ENCODE data around the gene SERTAD3.

SERTAD3 gene

DNA sequence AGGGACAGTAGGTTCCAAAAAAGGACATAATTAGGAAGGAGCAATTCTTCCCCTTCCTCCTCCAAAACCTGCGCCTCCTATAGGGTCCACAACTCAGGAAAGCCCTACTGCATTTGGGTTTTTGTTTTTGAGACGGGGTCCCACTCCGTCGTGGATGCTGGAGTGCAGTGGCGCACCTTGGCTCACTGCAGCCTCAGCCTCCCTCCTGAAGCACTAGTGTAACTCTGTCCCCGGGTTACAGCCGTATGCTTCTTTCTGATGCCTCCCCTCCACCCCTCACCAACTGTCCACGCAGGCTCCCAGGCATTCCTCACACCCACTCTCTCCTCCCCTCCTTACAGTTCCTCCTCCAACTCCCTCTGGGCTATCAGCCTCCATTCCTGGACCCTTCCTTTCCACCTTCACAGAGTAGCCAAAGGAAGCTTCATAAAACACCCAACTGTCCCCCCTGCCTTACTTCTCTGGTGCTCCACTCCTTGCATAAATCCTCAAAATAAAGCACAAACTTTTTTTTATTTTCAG is 2.2 kb upstream of the SERTAD3 start:
- H3K4me3 ChIP-seq (ENCODE audit: low read depth, low read length) = no peak overlapping the region
- DNase-seq (ENCODE audit: low read depth, low spot score) = no peak
- in situ Hi-C loops (cut with HindIII; ENCODE audit: low sequenced_read_pairs) = no loop called here
- TF ChIP-seq, protein P1, sequence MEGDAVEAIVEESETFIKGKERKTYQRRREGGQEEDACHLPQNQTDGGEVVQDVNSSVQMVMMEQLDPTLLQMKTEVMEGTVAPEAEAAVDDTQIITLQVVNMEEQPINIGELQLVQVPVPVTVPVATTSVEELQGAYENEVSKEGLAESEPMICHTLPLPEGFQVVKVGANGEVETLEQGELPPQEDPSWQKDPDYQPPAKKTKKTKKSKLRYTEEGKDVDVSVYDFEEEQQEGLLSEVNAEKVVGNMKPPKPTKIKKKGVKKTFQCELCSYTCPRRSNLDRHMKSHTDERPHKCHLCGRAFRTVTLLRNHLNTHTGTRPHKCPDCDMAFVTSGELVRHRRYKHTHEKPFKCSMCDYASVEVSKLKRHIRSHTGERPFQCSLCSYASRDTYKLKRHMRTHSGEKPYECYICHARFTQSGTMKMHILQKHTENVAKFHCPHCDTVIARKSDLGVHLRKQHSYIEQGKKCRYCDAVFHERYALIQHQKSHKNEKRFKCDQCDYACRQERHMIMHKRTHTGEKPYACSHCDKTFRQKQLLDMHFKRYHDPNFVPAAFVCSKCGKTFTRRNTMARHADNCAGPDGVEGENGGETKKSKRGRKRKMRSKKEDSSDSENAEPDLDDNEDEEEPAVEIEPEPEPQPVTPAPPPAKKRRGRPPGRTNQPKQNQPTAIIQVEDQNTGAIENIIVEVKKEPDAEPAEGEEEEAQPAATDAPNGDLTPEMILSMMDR (IDR thresholded peaks at IDR 0.05; ENCODE audit: low read depth, low read length) = no peak

DNA sequence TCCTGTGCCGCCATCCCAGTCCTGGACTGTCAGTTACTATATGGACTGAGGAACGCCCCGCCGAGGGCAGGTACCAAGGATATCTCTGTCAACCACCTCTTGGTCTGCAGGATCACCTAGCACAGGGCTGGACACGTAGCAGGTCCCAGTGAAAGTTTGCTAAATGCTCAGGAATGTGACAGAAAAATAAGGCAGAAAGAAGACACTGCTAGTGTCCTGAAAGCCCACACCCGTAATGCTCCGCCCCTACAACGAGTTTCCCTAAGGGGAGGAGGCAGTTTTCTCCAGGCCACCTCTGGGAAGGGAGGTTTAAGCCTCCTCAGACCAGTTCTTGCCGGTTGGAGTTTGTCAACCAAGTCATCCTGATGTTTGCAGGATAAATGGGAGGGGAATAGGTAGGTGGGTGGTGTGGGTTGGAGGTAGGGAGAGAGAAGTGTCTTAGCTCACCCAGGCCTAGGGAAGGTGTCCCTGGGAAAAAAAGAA is 1.7 kb upstream of the SERTAD3 start:
- H3K4me3 ChIP-seq (ENCODE audit: low read depth, low read length) = no peak overlapping the region
- in situ Hi-C loops (cut with HindIII; ENCODE audit: low sequenced_read_pairs) = no loop called here
- TF ChIP-seq, protein P1 (IDR thresholded peaks at IDR 0.05; ENCODE audit: low read depth, low read length) = no peak
- DNase-seq (ENCODE audit: low read depth, low spot score) = no peak

DNA sequence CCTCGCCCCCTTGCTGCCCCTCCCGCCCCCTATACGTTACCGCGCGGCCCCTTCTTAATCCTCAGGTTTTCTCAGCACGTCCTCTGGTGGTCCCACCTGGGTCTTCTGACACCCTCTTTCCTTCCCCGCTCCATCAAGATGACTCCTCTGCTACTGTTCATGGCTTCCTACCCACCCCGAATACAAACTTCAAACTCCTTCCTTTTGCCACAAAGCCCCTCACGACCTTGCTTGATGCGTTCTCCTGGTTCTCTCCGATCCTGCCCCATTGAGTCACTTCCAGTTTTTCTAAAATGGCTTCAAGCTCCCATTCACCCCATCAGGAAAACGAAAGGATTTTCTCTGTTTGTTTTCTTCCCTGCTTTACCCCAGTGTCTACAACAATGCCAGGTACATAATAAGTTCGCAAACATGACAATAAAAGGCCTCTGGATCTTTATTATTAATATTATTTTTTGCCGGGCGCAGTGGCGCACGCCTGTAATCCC is 734 bp upstream of the SERTAD3 start:
- peak overlapping the region; percentile 100 for H3K4me3 ChIP-seq (ENCODE audit: low read depth, low read length)
- TF ChIP-seq, protein P1 (IDR thresholded peaks at IDR 0.05; ENCODE audit: low read depth, low read length) = peak; percentile 35
- in situ Hi-C loops (cut with HindIII; ENCODE audit: low sequenced_read_pairs) = no loop called here
- DNase-seq (ENCODE audit: low read depth, low spot score) = no peak

DNA sequence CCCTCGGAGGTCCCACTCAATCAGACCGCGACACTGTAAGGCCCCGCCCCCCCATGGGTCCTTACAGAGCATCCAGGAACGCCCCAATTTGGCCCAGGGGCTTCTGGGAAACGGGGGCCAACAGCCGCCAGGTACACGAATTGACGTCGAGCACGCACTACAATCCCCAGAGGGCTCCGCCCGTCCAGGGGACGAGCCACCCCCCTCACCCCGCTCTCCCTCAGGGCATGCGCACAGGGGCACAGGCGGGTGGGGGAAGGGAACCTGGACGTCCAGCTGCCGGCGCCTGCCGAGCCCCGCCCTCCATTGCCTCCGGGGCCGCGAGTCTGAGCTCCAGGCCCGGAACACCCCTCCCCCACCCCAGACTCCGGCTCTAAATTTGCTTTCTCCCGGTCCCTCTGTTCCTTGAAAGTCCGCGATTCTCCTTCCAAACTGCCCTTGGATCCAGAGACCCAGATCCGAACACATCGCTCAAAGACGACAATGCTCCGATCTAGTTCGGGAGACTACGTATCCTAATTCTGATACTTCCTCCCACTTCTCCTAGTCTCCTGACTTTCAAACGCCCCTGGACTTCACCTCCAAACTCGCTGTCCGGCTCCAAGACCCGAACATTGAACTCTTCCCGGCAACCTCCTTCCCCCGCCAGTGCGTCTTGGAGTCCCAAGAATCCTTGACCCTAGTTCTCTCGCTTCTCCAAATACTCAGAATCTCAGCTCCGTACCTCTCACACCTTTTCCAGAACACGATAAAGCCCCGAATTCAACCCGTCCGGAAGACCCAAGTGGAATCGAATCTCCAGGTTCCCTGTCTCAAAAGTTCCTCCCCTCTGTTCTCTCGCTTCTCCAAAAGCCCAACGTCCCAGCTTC is 770 bp downstream of the SERTAD3 start:
- TF ChIP-seq, protein P1 (IDR thresholded peaks at IDR 0.05; ENCODE audit: low read depth, low read length) = no peak
- peak; percentile 100 for DNase-seq (ENCODE audit: low read depth, low spot score)
- in situ Hi-C loops (cut with HindIII; ENCODE audit: low sequenced_read_pairs) = no loop called here

DNA sequence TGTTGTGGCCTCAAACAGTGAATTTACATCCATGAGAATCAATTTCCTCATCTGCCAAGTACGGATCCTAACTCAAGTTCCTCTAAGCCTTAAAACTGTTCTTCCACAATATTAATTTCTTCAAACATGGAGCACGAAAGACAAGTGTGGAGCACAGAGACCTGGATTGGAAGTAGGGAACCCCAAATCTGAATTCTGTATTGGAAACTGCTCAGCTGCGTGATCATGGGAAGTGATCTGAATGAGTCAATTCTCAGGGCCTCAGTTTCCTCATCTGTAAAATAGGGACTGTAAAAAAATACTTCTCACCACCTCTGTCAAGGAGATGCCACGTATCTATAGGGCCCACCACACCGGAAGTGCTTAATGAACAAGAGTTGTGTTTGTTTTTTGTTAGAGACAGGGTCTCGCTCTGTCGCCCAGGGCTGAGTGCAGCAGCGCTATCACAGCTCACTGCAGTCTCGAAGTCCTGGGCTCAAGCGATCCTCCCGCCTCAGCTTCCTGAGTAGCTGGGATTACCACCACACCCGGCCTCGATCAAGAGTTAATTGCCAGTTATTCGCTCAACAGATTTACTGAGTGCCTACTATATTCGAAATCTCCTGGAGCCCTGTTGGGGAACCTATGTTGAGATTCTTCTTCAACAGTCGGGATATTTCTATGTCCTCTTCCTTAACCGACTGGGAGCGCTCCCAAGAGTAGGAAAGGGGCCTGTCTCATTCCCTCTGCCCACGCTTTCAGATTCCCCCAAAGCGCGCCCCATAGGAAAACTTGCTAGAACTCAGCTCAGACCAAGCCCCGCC is 1.6 kb downstream of the SERTAD3 start:
- peak overlapping the region; percentile 100 for H3K4me3 ChIP-seq (ENCODE audit: low read depth, low read length)
- TF ChIP-seq, protein P1 (IDR thresholded peaks at IDR 0.05; ENCODE audit: low read depth, low read length) = no peak
- DNase-seq (ENCODE audit: low read depth, low spot score) = no peak
- in situ Hi-C loops (cut with HindIII; ENCODE audit: low sequenced_read_pairs) = no loop called here

More for the DNA sequence above, 770 bp downstream of the SERTAD3 start:
- peak overlapping the region; percentile 100 for H3K4me3 ChIP-seq (ENCODE audit: low read depth, low read length)

DNA sequence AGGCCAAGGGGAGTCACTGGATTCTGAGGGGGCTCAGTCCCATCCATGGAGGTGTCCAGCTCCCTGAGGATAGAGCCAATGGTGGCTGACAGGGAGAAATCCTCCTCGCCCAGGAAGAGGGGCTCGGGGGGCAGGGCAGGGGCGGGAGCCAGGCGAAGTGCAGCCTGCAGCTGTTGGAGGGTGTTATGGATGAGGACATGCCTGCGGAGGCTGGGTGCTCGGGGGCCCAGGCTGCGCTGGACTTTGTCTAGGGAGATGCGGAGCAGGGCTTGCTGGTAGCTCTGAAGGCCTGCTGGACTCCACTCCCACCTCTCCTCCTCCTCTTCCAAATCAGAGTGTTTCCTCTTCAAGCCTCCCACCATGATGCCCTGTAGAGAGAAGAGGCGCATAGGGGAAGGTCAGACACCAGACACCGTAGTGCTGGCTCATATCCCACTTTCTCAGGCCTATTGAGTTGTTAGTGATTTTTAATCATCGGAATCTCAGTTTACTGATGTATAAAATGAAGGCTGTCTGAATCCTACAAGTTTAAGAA is 2.3 kb downstream of the SERTAD3 start:
- no peak for DNase-seq (ENCODE audit: low read depth, low spot score)
- TF ChIP-seq, protein P1 (IDR thresholded peaks at IDR 0.05; ENCODE audit: low read depth, low read length) = no peak
- H3K4me3 ChIP-seq (ENCODE audit: low read depth, low read length) = no peak overlapping the region
- in situ Hi-C loops (cut with HindIII; ENCODE audit: low sequenced_read_pairs) = no loop called here

Data from astrocyte of the spinal cord (primary cell).